ENCODE data around the gene CORIN.

The CORIN gene

GRCh38 chr4:47831026-47831679, 6.7 kb downstream of the CORIN start:
- no peak for DNase-seq (ENCODE audit: low read depth in 2 of 2)

DNA sequence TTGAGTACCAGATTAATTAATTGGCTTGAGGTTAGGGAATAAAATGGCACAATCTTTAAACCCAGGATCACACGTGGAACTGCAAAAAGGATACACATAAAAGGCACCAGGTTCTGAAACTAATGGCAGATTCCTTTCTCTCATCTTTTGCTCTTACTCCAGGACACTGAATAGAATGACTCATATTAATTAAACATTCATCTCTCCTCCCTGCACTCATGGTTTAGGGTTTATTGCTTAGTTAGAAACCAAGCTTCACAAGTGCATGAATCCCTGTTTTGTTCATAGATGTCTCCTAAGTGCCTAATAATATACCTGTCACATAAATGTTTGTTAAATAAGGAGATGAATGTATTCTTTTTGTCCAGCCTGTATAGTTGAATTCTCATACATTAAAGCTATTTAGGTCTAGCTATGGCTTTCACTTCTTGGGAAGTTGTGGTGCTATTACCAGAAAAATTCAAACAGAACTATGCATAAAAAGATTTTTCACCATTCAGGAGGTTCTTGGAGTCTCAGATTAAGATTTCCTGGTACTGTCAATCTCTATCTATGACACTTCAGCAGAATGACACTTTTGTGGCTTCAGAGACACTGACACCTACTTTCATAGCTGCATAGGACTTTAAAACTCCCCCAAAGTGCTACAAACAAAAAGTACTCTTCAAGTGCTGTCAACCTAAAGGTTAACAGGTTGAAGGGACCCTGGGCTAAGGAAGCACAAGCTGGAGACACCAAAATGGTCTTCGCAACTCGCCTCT, 7.4 kb downstream of the CORIN start:
- no peak for DNase-seq (ENCODE audit: low read depth in 2 of 2)

DNA sequence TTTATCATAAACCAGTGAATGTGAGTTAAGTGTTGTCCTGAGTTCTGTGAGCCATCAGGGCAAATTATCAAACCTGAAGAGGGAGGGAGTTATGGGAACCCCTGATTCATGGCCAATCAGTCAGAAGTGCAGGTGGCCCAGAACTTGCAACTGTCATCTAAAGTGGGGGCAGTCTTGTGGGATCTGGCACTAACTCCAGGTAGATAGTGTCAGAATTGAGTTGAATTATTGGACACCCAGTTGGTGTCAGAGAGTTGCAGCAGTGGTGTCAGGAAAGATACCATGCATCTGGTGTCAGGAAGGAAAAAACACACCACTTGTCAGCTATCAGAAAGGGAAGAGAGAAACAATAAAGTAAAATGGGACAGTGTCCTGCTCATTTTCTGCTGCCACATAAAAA, 8.4 kb downstream of the CORIN start:
- no peak for DNase-seq (ENCODE audit: low read depth in 2 of 2)

GRCh38 chr4:47827343-47828047, 10.4 kb downstream of the CORIN start:
- DNase-seq (ENCODE audit: low read depth in 2 of 2): no peak

DNA sequence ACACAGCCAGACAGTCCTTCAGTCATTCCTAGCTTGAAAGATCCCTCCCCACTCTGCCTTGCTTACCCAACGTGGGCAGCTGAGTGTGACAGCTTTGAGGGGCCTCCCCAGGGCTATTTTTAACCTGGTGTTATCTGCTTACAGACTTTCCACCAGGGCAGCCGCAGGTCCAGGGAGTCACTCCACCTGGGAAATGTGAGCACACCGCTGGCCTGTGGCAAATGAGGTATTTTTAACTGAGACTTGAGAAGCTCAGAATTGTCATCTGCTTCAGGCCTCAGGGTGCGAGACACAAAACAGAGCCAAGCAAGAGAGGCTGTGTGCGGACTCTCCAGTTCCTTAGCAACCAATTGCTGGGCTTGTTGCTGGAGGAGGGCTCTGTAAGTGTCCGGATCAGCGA, 13.0 kb downstream of the CORIN start:
- no peak for DNase-seq (ENCODE audit: low read depth in 2 of 2)

DNA sequence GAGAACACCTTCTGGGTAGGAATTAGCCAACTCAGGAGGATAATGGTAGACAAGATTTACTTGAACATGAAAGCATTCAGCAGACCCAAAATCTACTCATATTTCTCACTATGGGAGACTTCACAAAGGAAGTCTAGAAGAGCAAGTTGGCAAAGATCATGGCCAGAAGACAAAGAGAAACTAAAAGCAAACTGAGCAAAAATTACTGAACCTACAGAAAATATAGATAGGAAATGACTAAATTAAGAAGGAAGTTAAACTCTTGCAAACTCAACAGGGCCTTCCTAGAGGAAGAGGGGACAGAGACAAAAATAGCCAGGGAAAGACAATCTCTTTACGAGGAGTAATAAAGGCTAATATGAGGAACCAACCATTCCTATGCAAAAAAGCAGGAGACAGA, 18.7 kb downstream of the CORIN start:
- DNase-seq (ENCODE audit: low read depth in 2 of 2): no peak

GRCh38 chr4:47817275-47817674, 20.6 kb downstream of the CORIN start:
- DNase-seq (ENCODE audit: low read depth in 2 of 2): no peak

- DNase-seq (ENCODE audit: low read depth in 2 of 2): no peak
Measured at GRCh38 chr4:47816748-47817147, 21.1 kb downstream of the CORIN start.

DNA sequence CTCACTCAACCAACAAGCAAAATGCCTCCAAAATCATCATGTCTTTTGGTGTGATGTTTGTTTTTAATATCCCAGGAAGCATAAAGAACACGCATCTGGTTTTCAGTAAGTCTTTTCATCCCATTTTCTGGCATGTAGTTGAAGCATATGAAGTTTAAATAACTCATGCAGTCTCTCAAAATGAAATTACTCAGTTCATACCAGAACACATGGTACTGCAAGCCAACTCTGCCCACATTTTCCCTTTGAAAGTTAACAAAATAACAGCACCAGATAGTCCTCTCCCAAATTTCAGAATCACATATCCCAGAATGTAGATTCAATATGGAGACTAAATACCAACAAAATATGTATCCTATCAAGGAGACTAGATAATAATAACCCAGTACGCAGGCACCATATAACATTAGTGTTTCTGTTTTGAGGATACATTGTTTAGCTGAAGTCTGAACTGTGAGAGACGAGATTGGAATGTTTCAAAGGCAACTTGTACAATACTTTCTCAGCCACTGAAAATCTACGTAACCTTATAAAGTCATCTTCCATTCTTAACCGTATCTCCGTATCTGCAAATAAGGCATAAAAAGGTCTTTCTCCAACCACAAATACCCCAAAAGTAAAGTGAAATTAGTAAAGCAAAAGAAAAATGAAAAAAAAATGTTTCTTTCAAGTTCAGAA, 23.1 kb downstream of the CORIN start:
- DNase-seq (ENCODE audit: low read depth in 2 of 2): no peak

- DNase-seq (ENCODE audit: low read depth in 2 of 2): no peak
Measured at GRCh38 chr4:47809654-47810203, 28.1 kb downstream of the CORIN start.

DNA sequence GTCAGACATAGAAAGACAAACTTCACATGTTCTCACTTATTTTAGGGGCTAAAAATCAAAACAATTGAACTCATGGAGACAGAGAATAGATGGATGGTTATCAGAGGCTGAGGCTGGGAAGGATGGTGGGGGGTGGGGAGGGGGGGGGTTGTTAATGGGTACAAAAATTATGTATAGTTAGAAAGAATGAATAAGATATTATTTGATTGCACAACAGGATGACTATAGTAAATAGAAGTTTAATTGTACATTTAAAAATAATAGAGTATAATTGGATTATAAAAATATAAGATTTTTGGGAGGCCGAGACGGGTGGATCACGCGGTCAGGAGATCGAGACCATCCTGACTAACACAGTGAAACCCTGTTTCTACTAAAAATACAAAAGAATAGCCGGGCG, 33.3 kb downstream of the CORIN start:
- no peak for DNase-seq (ENCODE audit: low read depth in 2 of 2)

GRCh38 chr4:47801481-47802002, 36.3 kb downstream of the CORIN start:
- DNase-seq (ENCODE audit: low read depth in 2 of 2): no peak

DNA sequence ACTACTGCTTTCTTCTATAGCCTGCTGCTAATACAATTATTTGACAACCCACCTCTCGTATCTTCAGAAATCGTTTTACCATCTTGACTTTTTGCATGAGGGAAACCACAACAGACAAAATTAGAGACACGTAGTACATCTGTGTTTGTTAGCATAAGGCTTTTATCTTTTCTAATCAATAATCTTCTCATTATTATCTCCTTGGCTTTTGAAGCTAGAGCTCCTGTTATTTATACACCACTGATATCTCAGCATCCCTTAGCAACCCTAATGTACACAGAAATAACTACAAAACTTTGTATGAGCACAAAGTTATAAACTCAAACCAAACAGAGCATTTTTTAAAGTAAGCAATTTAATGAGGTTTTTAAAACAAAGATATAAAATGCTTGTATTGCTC, 39.7 kb downstream of the CORIN start:
- no peak for DNase-seq (ENCODE audit: low read depth in 2 of 2)

GRCh38 chr4:47791965-47792364, 45.9 kb downstream of the CORIN start:
- no peak for DNase-seq (ENCODE audit: low read depth in 2 of 2)

- no peak for DNase-seq (ENCODE audit: low read depth in 2 of 2)
Measured at GRCh38 chr4:47790105-47790504, 47.8 kb downstream of the CORIN start.

GRCh38 chr4:47788126-47788525, 49.7 kb downstream of the CORIN start:
- DNase-seq (ENCODE audit: low read depth in 2 of 2): no peak

DNA sequence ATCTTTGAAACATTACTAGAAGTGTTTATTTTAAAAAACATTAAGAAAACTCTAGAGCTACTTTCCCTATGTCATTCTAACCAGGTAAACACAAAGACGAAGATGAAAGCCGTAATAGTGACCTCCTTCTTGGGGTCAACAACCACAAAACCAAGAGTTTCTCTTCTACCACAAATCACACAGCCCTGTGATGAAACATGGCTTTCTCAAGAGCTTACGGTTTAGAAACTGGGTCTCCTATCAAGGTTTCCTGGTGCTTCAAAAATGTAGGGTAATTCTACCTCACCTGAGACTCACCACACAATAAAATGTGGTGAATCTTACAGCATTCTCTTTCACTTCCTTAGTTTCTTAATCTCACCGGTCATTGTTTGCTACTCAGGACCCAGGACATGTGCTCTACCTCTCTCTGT, 50.9 kb downstream of the CORIN start:
- DNase-seq (ENCODE audit: low read depth in 2 of 2): no peak

- DNase-seq (ENCODE audit: low read depth in 2 of 2): no peak
Measured at GRCh38 chr4:47785153-47785552, 52.7 kb downstream of the CORIN start.

DNA sequence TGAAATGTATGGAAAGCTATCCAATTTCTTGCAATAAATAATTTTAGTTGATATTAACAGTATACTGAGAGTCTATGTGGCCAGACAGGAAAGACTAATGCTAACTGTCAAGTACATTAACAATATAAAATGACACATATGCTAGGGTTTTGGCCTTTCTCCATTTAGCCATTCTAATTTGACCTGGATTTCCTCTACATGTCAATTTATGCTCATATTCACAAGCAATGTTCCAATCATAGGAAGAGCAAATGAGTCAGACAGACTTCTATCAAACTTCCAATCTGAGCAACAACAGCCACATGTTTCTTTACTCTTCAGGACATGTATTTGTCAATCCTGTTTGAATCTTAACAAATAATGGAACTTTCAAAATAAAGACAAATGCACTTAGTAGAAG, 53.6 kb downstream of the CORIN start:
- no peak for DNase-seq (ENCODE audit: low read depth in 2 of 2)

DNA sequence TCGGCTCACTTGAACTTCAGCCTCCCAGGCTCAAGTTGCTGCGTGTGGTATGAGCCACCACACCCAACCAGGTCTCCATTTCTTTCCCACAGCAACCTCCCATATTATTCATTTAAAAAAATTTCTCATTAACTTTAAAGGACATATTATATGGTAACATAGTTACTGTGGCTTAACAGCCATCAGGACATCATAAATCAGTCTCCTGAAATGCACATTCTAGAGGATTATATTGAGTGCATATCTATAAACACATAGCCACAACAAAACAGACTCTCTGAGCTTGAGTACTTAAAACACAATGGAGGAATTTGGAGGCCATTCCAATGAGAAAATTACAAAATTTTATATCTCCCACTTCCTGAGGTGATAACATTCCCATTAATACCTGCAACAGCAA, 61.5 kb downstream of the CORIN start:
- DNase-seq (ENCODE audit: low read depth in 2 of 2): no peak

- DNase-seq (ENCODE audit: low read depth in 2 of 2): no peak
Measured at GRCh38 chr4:47774079-47774478, 63.8 kb downstream of the CORIN start.

DNA sequence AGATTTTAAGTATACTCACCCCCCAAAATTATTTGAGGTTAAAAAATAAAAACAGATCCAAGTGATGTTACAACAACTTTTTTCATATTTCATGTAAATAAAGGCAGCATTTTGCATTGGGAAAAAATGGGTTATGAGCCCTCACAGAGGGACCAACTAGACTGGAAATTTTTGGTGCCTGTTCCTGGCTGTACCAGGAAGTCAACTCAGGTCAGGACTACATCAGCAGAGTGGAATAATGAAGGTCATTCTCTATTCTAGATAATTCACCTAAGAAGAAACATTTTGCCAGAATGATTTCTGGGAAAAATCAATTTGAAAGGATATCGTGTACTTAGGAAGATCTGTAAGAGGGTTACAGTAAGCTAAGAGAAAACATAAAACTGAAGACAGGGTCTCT, 66.8 kb downstream of the CORIN start:
- DNase-seq (ENCODE audit: low read depth in 2 of 2): no peak
